Heart left ventricle (tissue), 16 donors: ENCODE measurements around the gene PKNOX2. TPM values are rescaled to one million over a fixed set of nuclear protein-coding genes. Genes with fewer than 3 reads are reported as not detected.
A peak's percentile ranks its signal among the peaks of the same experiment; 100 is the strongest.

Experiments
- ATAC-seq, 4 donors: fragments of 200-7000 bp; cut with Tn5 transposase; one replicate each; pipeline ENCODE4 v1.9.1; 2020 to 2022; ENCODE audit warnings: moderate library complexity in 4 of 4, mild to moderate bottlenecking in 3 of 4, moderate number of reproducible peaks in 1 of 4
- DNase-seq, 5 donors: peaks; one replicate each; pipeline ENCODE4 v3.0.0-alpha.2; 2020
- H3K27ac ChIP-seq, 12 donors: fragments of 200-600 bp; sonication (generic) in 4 of 12; one replicate each; pipeline versions ENCODE4 v1.5.0 to v1.8.0; 2016 to 2022; ENCODE audit warnings: mild to moderate bottlenecking in 2 of 12
- H3K27me3 ChIP-seq, 9 donors: fragments of 200-600 bp; sonication (generic) in 2 of 9; one replicate each; pipeline versions ENCODE4 v1.5.1 to v1.8.0; 2016 to 2022; ENCODE audit warnings: mild to moderate bottlenecking in 3 of 9
- H3K36me3 ChIP-seq, 9 donors: fragments of 200-600 bp; sonication (generic) in 2 of 9; one replicate each; pipeline versions ENCODE4 v1.5.0 to v1.8.0; 2018 to 2022; ENCODE audit warnings: mild to moderate bottlenecking in 2 of 9
- H3K4me1 ChIP-seq, 12 donors: fragments of 200-600 bp; sonication (generic) in 4 of 12; one replicate each; pipeline versions ENCODE4 v1.5.0 to v1.8.0; 2016 to 2022; ENCODE audit warnings: mild to moderate bottlenecking in 3 of 12
- H3K4me3 ChIP-seq, 12 donors: fragments of 200-600 bp; sonication (generic) in 4 of 12; one replicate each; pipeline versions ENCODE4 v1.5.0 to v1.8.0; 2017 to 2022; ENCODE audit warnings: mild to moderate bottlenecking in 9 of 12, moderate library complexity in 4 of 12
- H3K9me3 ChIP-seq, 12 donors: fragments of 200-600 bp; sonication (generic) in 4 of 12; one replicate each; pipeline versions ENCODE4 v1.5.0 to v1.8.0; 2016 to 2022; ENCODE audit warnings: mild to moderate bottlenecking in 1 of 12
- POLR2A ChIP-seq, 2 donors: fragments of 450-650 bp; IDR thresholded peaks; one replicate each; pipeline ENCODE4 v1.6.1; 2017; ENCODE audit warnings: antibody characterized with exemption in 2 of 2, mild to moderate bottlenecking in 2 of 2, moderate library complexity in 2 of 2
- WGBS, 4 donors: extraction: QIAGEN DNeasy Blood & Tissue Kit in 2 of 4; methylation state at CpG; one replicate each; pipeline versions ENCODE4 v1.1.5 to v1.1.7; 2013 to 2018; 5-methylcytosine and 5-hydroxymethylcytosine counted together
- intact Hi-C, 10 donors: fragments of 100-400 bp; cut with DNase I; formaldehyde crosslinking; loops; one replicate each; pipeline versions ENCODE4 v1.11.1 to v1.14.2; 2022
- polyA plus RNA-seq, 2 donors: library from polyadenylated mRNA; stranded (reverse); fragments of 200-250 nt; gene quantifications; one replicate each; pipeline ENCODE4 v1.2.3, GENCODE V29; 2013
- total RNA-seq, 9 donors: library from RNA; depleted of rRNA in 2 of 9; stranded (reverse); fragments of >200 nt in 2 of 9; fragmentation: NEBNext Ultra II Directional in 3 of 9; extraction: Animal tissue kit (Norgen Biotek cat#: 25700) in 3 of 9; gene quantifications; one replicate each; pipeline versions ENCODE4 v1.1.0 to v1.2.4, GENCODE V29; 2016 to 2023
- TF ChIP-seq, protein P1 (sequence below), 12 donors: fragments of 200-600 bp; sonication (generic) in 4 of 12; IDR thresholded peaks; one replicate each; pipeline versions ENCODE4 v1.5.0 to v1.8.0; 2018 to 2022; ENCODE audit warnings: antibody characterized with exemption in 12 of 12, mild to moderate bottlenecking in 5 of 12
- donor health status: ischemic (EF 13 %, LVEDD 7.1; RV severe dilation, severe dysfunction).
- donor health status: healthy with polysubstance abuse.
- donor health status: DM: no; HTN: yes; CAD: no.
- donor health status: DM: no; HTN: no; CAD: no.
- donor health status: ischemic (EF 25% LVEDD 6.9; RV normal size, moderate dysfunction).
- donor health status: ischemic (EF 25% LVEDD 5.7; RV mildly dilated, moderate dysfunction).
- donor health status: healthy.
- donor health status: DM: yes; HTN: yes; CAD: no.
- donor health status: ischemic (EF 35%, LVEDD 5.7; RV mildly dilated, moderate dysfunction).
- donor health status: nonischemic (EF 11% LVEDD 7.7; RV severe dilation, severe dysfunction).
- donor health status: DM: yes; HTN: yes; CAD: no.
- donor health status: PGD.
- donor health status: ischemic (EF 29% LVEDD 5.4; RV normal size, mild dysfunction).
- donor health status: nonischemic (EF 23%, LVEDD 6.1; RV moderate dilation, normal function).

Gene PKNOX2
- total and polyA plus RNA-seq, 11 donors = 3.1 to 9.4 (median 4.5) TPM

DNA sequence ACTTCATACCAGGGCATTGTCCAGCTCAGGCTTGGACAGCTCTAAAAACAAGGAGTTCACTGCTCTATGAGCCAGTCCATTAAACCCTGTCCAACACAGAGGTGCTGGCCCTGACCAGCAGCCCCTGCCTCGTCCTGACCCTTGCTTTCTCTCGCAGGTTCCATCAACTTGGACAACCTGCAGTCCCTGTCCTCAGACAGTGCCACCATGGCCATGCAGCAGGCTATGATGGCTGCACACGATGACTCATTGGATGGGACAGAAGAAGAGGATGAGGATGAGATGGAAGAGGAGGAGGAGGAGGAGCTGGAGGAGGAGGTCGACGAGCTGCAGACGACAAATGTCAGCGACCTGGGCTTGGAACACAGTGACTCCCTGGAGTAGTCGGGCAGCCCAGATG lies 266.5 kb downstream of the PKNOX2 start:
- WGBS, 4 donors = 71 to 85% (median 75%) methylated on average over 8 of the region's 8 CpGs
- Histone ChIP-seq H3K36me3 (peaks cover 0 to 14% (median 0%) of the 10 kb centered on the region in 9 donors), H3K27ac (peak overlapping the region in 1 of 12 donors; percentile 41), H3K27me3 (no peaks in the 10 kb centered on the region), H3K4me3 (no peak overlapping the region), H3K9me3 (no peaks in the 10 kb centered on the region), H3K4me1 (peaks cover 0 to 26% (median 7%) of the 10 kb centered on the region in 12 donors)
- intact Hi-C loops = loop anchor here in 5 of 10 donors (2.0 to 10.0 kb wide), 5 partner anchors 56 to 469 kb away; no protein-coding TSS in a partner anchor
- ATAC-seq (no peak), DNase-seq (no peak)
- no peak for TF ChIP-seq POLR2A (IDR thresholded peaks at IDR 0.05)
- TF ChIP-seq, protein P1, sequence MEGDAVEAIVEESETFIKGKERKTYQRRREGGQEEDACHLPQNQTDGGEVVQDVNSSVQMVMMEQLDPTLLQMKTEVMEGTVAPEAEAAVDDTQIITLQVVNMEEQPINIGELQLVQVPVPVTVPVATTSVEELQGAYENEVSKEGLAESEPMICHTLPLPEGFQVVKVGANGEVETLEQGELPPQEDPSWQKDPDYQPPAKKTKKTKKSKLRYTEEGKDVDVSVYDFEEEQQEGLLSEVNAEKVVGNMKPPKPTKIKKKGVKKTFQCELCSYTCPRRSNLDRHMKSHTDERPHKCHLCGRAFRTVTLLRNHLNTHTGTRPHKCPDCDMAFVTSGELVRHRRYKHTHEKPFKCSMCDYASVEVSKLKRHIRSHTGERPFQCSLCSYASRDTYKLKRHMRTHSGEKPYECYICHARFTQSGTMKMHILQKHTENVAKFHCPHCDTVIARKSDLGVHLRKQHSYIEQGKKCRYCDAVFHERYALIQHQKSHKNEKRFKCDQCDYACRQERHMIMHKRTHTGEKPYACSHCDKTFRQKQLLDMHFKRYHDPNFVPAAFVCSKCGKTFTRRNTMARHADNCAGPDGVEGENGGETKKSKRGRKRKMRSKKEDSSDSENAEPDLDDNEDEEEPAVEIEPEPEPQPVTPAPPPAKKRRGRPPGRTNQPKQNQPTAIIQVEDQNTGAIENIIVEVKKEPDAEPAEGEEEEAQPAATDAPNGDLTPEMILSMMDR (IDR thresholded peaks at IDR 0.05) = no peak

- intact Hi-C loops = loop anchor here in 5 of 10 donors (2.0 to 10.0 kb wide), 5 partner anchors 57 to 469 kb away; no protein-coding TSS in a partner anchor
- Histone ChIP-seq H3K4me1 (peaks cover 0 to 23% (median 4%) of the 10 kb centered on the region in 12 donors), H3K27ac (no peak overlapping the region), H3K36me3 (peaks cover 0 to 14% (median 0%) of the 10 kb centered on the region in 9 donors), H3K9me3 (no peaks in the 10 kb centered on the region), H3K27me3 (no peaks in the 10 kb centered on the region), H3K4me3 (no peak overlapping the region)
- WGBS, 4 donors = 81 to 86% (median 85%) methylated on average over 8 of the region's 8 CpGs
- no peak for TF ChIP-seq POLR2A (IDR thresholded peaks at IDR 0.05)
- TF ChIP-seq, protein P1 (IDR thresholded peaks at IDR 0.05) = no peak
- DNase-seq (no peak), ATAC-seq (no peak)
Observed at GRCh38 chr11:125431481-125431880, 266.9 kb downstream of the PKNOX2 start.

- DNase-seq (peak in 3 of 5 donors; percentile 37 to 70 (median 57)), ATAC-seq (peak; percentile 59 to 88 (median 82))
- intact Hi-C loops = loop anchor here in 5 of 10 donors (5.0 to 10.0 kb wide), 4 partner anchors 339 to 471 kb away; no protein-coding TSS in a partner anchor
- H3K4me1 ChIP-seq = peaks cover 0 to 23% (median 4%) of the 10 kb centered on the region in 12 donors
- WGBS, 4 donors = 15 to 20% (median 18%) methylated on average over 9 to 11 of the region's 11 CpGs
- H3K4me3 ChIP-seq = no peak overlapping the region
- TF ChIP-seq, protein P1 (IDR thresholded peaks at IDR 0.05) = peak; percentile 30 to 70 (median 50)
- no peak for TF ChIP-seq POLR2A (IDR thresholded peaks at IDR 0.05)
- H3K9me3 ChIP-seq = no peaks in the 10 kb centered on the region
- H3K36me3 ChIP-seq = peaks cover 0 to 14% (median 0%) of the 10 kb centered on the region in 9 donors
- H3K27me3 ChIP-seq = no peaks in the 10 kb centered on the region
- H3K27ac ChIP-seq = no peak overlapping the region
Observed at GRCh38 chr11:125433454-125434121, 269.0 kb downstream of the PKNOX2 start.

- Histone ChIP-seq H3K27me3 (no peaks in the 10 kb centered on the region), H3K9me3 (no peaks in the 10 kb centered on the region), H3K4me3 (no peak overlapping the region), H3K4me1 (peaks cover 0 to 6% (median 0%) of the 10 kb centered on the region in 12 donors), H3K27ac (no peak overlapping the region), H3K36me3 (no peaks in the 10 kb centered on the region)
- TF ChIP-seq, protein P1 (IDR thresholded peaks at IDR 0.05) = no peak
- no peak for TF ChIP-seq POLR2A (IDR thresholded peaks at IDR 0.05)
- intact Hi-C loops = loop anchor here in 3 of 10 donors (10.0 kb wide), 2 partner anchors 341 to 471 kb away; no protein-coding TSS in a partner anchor
- ATAC-seq (no peak), DNase-seq (no peak)
- 67 to 76% (median 70%) methylated on average over 9 of the region's 9 CpGs for WGBS, 4 donors
Observed at GRCh38 chr11:125435461-125436238, 271.1 kb downstream of the PKNOX2 start.
